IMR-90 (cell line): ENCODE measurements around the gene SRSF10.

Experiments used
- CTCF ChIP-seq: conservative IDR thresholded peaks from 2 replicates; pipeline ENCODE4 v1.5.1; 2012; ENCODE audit warnings: mild to moderate bottlenecking, low read depth, low read length, improper control_type of control experiment
- MXI1 ChIP-seq: IDR thresholded peaks from 2 replicates; pipeline ENCODE4 v1.6.1; 2012; ENCODE audit warnings: low read depth, mild to moderate bottlenecking, low read length, moderate library complexity, borderline replicate concordance
- NFE2L2 ChIP-seq: fragments of 150-350 bp; IDR thresholded peaks from 2 replicates; pipeline ENCODE4 v1.6.1; 2016; ENCODE audit warnings: low read depth, mild to moderate bottlenecking, low read length
- SMC3 ChIP-seq: fragments of 150-350 bp; IDR thresholded peaks from 2 replicates; pipeline ENCODE4 v1.6.1; 2016; ENCODE audit warnings: low read depth, mild to moderate bottlenecking, antibody characterized with exemption, low read length, moderate library complexity

GRCh38 chr1:23999156-23999671 lies 19.1 kb upstream of the SRSF10 start:
- no peak for TF ChIP-seq MXI1
- TF ChIP-seq NFE2L2, result no peak
- no peak for TF ChIP-seq CTCF
- TF ChIP-seq SMC3, result no peak
